T1000 (cell line): Measurements from ENCODE around the gene ARHGEF19.
"Not testable (repeated sequence)": the region's sequence is repeated elsewhere in the genome, so short reads cannot be mapped to it uniquely, and the experiment has no call there.

Experiments used
- DNase-seq: peaks from one replicate; lab custom pipeline; 2025; ENCODE audit warnings: mixed read lengths; lab: John Stamatoyannopoulos, UW

The ARHGEF19 gene

DNA sequence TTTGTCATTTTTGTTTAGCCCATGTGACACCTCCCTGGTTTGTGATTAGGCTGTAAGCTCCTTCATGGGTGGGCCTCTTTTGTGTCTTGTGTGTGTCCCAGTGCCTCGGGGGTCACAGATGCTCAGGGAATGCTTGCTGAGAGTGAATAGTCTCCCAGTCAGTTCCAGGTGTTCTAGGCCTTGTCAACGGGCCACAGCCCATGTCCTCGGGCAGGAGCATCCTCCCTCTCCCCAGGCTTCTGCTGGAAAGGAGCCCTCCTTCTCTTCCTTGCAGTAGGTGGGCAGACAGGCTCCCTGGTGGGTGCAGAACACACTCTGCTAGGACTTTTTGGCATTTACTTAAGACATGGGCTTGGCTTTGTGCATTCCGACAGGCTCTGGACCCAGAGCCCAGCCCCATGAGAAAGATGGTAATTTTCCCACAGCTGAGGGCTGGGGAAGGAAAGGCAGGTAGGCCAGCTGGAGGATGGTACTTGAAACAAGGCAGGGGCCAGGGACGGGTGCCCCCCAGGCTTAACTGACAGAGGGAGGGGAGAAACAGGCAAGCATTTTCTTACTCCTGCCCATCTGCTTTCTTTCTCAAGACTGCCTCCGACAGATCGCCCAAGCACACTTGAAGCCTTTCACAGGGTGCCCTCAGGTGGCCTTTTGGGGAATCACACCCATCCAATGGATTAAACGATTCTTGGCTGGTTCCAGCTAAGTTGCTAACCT lies 31.6 kb upstream of the ARHGEF19 start:
- DNase-seq, result peak; percentile 43

DNA sequence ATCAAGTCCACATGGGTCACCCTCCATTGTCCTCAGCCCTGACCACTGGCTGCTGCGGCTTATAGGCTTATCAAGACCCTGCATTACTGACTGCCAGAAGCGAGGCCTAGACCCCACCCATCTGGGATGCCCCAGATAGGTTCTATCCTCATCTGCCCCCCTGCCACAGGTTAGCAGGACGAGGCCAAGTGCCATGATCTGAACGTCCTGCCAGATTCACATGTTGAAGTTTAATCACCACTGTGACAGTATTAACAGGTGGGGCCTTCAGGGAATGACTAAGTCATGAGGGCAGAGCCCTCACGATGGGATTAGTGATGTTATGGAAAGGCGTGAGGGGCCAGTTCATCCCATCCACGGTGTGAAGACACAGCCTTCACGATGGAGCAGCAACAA lies 30.8 kb upstream of the ARHGEF19 start:
- no peak for DNase-seq

DNA sequence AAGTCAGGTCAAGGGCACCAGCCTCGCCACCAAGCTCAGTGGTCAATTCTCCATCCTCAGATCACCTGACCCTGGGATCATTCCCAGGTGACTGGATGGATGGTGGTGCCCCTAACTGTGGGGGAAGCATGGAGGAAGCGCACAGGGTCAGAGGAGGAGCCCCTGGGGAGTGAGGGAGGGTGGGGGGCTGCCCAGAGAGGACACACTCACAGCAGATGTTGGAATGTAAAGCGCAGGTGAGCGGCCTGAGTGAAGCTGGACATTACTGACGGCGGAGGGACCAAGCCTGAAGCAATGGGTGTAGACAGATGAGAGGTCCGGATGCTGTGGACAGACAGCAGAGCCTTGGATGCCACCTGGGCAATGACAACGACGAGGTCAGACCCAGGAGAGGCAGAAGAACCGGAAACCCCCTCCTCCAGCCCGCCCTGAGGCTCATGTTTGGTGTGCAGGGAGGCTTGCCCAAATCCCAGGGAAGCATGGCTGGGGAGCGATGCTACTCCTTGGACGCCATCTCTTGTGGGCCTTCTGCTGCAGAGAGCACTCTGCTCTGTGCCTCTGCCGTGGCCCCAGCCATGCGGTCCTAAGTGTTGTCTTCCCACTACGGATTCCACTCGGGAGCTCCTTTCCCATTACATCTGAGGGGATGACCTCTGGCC lies 30.2 kb upstream of the ARHGEF19 start:
- no peak for DNase-seq

DNA sequence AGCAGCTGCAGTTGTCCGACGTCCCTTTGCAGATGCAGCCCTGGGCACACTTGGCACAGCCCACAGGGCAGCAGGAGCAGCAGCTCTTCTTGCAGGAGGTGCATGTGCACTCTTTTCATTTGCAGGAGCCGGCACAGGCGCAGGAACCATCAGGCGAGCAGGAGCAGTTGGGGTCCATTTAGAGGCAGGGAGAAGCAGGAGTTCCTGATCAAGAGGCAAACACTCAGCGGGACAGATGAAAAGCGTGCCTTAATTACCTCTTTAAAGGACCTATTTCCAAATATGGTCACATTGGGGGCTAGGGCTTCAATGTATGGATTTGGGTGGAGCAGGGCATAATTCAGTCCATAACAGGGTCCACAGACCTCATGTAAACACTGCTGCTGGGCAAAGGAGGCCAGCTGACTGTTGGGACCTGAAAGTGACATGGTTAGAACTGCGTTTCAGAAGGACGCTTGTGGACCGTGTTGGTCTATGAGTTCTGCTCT lies 28.8 kb upstream of the ARHGEF19 start:
- no peak for DNase-seq

DNA sequence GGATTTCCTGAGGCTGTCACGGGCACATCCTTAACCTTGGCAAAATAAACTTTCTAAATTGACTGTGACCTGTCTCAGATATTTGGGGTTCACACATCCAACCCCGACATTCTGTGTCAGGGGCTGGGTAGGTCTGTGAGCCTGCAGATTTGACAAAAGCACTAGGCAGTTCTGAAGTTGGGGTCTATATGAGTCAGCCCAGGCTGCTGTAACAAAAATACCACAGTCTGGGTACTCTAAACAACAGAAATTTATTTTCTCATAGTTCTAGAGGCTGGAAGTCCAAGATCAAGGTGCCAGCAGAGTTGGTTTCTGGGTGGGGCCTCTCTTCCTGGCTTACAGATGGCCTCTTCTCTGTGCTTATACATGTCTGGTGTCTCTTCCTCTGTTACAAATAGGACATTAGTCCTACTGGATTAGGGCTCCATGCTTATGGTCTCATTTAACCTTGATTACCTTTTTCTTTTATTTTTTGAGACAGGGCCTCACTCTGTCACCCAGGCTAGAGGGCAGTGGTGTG lies 27.6 kb upstream of the ARHGEF19 start:
- DNase-seq, result no peak

DNA sequence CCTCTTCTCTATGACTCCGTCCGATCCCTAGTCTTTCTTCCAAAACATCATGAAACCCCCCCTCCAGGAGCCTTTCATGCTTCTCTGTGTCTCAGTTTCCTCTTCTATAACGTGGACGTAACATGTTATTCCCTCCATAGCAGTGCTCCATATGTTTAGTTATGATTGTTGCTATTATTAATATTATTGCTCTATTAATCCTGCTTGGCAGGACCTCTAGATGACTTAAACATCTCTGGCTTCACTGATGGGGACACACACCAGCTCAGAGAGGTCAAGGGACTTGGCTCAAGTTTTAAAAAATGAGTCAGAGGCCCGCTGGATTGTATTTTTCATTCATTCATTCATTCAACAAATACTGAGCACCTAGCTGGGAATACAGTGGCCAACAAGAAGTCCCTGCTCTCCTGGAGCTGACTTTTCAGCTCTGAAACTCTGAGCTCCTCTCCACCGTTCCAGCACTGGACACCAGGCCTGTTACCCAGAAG lies 24.9 kb upstream of the ARHGEF19 start:
- no peak for DNase-seq

DNA sequence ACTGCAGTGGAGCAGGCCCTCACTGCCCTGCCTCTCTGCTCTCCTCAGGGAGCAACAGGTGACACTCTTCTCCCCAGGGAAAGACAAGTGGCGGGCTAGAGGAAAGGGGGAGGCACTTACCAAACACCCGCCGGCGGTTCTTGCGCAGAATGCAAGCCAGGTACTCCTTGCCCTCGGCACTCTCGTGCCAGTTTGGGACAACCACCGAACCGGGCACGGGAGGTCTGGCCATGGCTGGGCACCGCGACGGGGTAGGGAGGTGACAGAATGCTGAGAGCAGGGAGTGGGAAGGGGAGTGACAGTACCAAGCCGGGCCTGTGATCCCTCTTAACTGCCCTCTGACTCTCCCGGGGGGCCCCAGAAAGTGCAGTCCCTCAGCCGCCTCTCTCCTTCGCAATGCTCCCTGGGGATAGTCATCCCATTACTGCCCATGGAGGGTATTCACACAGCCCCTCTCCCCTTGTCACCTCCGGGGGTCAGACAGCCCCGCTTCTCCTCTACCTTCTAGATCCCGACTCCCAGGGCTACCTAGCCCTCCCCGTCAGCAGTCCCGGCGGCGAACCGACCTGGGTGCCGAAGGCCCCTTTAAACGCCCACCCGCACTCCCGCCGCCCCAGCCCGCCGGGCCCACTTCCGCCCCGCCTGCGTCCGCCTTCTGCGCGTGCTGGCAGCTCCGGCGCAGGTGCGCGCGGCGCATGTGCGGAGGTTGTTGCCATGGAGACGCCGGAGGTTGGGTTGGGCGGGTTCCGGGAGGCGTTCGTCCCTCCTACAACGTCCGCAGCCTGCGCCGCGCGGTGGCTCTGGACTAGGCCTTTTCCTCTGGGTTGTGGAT lies 24.3 kb upstream of the ARHGEF19 start, which contains the start of gene CPLANE2:
CPLANE2 (minus strand) TSS at position 673 of the 832 bp plus-strand sequence; CDS start at position 232, 441 bp downstream.
- DNase-seq, result peak; percentile 86

DNA sequence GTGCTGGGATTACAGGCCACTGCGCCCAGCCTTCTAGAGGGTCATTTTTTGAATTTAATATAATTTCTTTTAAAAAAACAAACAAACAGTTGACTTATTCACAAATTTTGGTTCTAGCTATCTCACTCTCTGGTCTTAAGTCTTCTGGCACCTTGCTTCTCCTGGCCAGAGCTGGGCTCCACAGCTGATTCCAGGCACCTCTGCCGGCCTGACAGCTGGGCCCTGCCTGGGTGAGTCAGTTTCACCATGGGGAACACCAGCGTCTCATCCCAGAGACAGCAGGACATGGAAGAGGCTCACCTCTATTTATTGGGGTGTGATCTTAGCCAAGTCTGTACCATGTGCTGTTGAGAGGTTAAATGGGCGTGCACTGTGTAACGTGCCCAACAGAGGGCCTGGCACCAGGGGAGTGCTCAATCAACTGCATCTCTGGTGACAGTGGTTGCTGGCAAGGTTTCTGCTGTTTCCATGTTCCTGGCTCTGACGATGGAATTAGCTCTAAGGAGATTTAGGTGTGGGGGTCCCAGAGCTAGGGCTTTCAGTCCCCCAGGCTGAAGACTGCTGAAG lies 23.6 kb upstream of the ARHGEF19 start:
- no peak for DNase-seq

DNA sequence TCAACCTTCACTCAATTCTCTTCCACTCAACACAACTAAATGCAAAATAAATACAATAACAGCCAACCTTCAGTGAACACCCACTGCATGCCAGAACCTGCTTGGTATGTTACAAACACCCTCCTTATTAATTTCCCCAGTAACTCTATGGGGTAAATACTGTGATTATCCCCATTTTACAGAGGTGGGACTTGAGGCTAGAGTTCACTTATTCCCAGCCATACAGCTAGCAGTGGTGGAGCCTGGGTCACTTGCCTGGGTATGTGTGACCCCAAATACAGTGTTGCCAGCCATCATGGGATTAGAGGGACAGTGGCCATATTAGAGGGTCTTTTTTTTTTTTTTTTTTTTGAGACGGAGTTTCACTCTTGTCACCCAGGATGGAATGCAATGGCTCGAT lies 22.9 kb upstream of the ARHGEF19 start:
- no peak for DNase-seq

DNA sequence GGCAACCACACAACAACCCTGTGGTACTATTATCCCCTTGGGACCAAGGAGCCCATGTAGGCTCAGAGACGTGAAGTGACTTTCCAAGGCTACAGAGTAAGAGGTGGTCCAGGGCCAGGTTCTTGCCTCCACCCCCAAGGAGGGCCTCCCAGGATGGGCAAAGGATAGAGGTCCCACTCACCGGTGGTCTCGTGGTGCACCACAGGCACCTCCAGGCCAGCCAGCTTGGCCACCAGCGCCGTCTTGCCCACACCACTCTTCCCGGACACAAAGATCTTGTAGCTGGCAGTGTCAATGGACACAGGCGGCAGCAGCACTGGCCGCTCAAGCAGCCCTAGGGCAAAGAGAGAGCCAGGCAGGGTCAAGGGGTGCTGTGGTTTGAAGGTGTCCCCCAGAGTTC lies 21.0 kb upstream of the ARHGEF19 start:
- no peak for DNase-seq

DNA sequence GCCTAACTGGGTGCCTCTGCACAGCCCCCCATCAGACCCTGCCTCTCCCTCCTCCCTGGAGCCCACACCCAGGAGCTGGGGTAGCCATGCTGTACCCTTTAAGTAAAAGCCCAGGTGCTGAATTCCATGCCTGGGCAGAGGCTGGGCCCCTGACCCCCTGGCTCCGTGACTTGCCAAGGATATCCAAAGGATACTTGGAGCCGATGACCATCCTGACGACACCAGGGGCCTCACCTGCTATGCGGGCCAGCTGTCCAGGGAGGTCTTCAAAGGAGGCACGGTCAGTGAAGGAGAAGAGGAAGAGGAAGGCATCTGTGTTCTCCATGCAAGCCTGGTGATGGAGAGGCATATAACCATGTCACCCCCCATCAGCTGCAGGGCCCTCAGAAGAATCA lies 19.9 kb upstream of the ARHGEF19 start:
- no peak for DNase-seq

DNA sequence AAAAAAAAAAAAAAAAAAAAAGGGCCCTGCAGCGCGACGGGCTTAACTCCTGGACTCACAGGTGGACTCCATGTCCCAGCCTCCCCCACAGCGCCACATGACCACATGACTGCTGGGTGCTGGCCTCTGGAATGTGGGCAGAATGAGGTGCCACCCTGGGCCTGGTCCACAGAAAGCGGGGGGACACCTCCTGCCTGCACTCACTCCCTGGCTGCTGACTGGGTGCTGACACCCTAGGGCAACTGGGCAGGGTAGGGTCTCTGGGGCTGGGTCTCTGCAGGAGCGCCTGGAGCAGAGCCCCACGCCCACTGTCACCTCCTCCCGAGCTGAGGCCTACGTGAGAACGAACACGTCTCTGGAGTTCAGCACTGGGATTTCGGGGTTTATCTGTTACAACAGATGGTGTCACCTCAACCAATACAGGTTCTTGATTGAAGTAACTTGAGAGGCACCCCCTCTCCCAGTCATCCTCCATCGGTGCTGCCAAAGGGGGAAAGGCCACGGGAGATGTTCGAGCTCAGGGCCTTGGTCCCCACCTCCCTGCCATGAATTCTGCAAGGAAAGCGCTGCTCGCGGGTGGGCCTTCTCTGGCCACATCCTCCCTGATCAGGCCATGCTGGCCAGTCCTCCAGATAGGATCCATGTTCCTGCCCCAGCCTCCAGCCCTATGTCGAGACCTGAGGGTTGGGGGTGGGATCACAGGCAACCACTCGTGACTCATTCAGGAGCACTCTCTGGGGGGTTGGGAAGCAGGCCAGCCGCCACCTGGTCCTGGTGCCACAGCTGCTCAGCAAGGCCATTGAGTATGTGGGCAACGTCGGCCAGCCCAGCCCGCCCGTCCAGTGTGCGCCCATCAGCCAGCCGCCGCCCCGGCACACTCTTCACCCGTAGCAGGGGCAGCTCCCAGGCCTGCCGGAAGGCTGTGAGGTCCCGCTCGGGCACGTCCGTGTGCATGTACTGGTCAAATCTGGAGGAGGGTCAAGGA lies 19.2 kb upstream of the ARHGEF19 start:
- no peak for DNase-seq

DNA sequence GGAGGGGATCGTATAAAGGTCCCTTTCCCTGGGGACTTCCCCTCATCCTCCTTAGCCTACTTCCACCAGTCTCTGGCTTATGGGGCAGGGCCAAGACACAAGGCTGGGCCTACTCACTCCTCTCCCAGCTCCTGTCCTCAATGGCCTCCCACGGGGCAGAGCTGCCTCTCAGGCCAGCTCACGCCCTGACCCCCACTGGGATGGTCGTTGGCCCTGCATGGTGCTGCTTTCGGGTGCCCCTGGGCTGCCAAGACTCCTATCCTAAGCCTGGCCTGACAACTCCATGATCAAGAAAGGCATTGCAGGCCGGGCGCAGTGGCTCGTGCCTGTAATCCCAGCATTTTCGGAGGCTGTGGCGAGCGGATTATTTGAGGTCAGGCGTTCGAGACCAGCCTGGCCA lies 18.3 kb upstream of the ARHGEF19 start:
- DNase-seq, result no peak

DNA sequence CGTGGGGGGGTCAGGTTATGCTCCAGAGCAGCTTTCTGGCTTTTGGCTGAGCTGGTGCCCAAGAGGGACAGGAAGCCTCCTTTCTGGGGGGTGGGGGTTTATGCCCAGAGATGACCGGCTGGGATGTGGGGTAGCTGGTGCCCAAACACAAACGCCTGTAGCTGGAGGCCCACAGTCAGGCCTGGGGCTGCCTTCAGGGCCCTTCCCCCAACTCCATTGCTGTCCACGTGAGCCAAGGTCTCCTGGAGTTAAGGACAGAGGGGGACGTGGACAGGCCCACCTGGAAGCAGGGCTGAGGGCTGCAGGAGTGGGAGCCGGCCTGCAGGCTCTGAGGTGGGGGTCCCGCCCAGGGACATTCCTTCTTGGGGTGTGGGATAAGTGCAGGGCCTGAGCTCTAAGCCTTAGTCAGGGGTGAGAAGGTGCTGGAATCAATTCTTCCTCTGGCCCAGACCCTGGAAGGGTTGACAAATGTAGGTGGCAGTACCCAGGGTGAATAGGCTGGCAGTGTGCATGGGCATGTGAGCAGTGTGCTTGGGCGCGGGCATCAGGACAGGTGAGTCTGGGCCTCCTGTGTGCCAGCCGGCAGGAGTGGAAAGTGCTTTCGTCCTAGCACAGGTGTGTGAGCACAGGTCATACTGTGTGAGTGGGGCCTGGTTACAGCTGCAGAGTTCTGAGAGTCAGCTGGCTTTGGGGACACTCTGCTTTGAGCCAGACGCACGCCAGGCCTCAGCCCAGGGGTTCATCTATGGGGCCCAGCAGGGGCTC lies 17.7 kb upstream of the ARHGEF19 start:
- DNase-seq, result no peak

DNA sequence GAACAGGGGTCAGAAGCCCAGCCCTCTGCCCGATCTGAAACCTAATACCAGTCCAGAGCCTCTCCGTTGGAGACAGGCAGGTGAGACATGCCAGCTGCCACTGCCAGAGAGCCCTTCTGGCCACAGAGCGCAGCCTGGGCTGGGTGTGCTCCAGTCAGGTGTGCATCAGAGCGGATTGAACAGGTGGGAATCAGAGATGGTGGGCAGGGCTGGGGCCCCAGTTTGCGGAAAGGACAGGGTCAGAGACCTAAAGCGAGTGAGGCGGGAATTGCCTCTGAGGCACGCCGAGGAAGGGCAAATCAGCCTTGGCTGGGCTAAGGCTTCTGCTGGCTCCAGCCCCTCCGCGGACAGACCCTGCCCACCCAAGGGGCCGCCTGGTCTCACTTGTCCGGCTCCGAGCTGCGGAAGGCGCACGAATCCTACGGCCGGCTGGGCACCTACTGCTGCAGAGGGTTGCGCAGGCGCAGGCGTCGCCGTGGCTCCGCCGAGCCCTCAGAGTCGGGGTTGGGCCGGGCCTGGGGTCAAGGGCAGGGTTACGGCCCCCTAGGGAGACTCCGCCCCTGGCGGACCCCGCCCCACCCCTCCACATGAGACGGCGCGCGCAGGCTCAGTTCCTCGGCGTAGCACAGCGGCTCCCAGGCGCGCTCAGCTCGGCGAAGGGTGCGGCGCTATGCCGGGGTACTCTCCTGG lies 14.2 kb upstream of the ARHGEF19 start:
- no peak for DNase-seq

DNA sequence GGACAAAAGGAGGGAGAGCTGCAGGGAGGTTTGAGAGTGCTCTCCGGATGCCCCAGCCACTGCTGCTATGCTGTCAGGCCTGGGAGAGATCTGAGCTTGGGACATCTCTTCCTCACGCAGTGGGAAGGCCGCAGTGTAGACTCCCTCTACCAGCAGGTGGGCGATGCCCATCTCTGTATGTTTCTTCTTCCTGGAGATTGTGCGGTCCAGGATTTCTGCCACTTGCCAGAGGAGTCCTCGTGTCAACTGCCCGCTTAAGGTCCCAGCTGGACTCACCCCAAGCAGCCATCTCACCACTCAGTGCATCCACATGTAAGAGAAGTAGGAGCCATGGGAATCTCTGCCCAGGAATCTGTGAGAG lies 13.7 kb upstream of the ARHGEF19 start:
- no peak for DNase-seq

DNA sequence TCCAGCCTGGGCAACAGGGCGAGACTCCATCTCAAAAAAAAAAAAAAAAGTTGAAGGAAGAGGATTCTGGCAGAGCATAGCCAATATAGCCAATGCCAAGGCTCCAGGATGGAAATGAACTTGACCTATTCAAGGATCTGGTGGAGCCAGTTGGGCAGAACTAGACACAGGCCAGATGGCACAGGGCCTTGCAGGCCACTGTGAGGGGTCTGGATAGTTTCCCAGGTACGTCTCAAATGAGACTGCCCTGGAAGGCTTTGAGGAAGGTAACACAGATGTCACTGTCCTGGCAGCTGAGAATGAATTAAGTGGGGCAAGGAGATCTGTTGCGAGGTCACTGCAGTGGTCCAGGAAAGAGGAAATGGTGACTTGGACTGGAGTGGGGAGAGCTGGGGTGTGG lies 12.0 kb upstream of the ARHGEF19 start:
- DNase-seq, result no peak

DNA sequence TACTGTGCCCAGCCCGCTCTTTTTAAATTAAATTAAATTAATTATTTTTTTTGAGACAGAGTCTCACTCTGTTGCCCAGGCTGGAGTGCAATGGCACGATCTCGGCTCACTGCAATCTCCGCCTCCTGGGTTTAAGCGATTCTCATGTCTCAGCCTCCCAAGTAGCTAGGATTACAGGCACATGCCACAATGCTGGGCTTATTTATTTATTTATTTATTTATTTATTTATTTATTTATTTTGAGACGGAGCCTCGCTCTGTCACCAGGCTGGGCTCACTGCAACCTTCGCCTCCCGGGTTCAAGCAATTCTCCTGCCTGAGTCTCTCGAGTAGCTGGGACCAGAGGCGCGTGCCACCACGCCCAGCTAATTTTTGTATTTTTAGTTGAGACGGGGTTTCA lies 10.3 kb upstream of the ARHGEF19 start:
- DNase-seq, result not testable (repeated sequence)

DNA sequence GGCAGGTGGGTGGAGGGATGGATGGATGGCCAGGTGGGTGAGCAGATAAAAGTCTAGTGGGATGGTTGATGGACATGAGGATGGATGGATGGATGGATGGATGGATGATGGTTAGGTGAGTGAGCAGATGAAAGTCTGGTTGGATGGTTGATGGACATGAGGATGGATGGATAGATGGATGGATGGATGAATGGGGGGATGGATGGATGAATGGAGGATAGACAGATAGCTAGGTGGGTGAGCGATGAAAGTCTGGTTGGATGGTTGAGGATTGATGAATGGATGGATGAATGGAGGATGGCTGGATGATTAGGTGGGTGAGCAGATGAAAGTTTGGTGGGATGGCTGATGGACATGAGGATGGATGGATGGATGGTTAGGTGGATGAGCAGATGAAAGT lies 9.0 kb upstream of the ARHGEF19 start:
- no peak for DNase-seq
